WTC11 (cell line): Measurements from ENCODE around the gene FGFR2. TPM values are rescaled to one million over a fixed set of nuclear protein-coding genes. Genes with fewer than 3 reads are reported as not detected.

Source experiments
- ATAC-seq: fragments of 200-7000 bp; cut with Tn5 transposase; 2 replicates; pipeline ENCODE4 v1.10.0; 2021; ENCODE audit warnings: mild to moderate bottlenecking, moderate library complexity
- CTCF ChIA-PET: fragments of 300-600 bp; sonication (Branson Sonifier 250); formaldehyde crosslinking; loops from one replicate; lab custom pipeline; 2021; ENCODE audit warnings: antibody characterized with exemption; lab: Charles Lee
- POLR2A ChIA-PET: fragments of 350-600 bp; sonication (Branson Sonifier 250); formaldehyde crosslinking; loops from one replicate; lab custom pipeline; 2021; ENCODE audit warnings: antibody characterized with exemption; lab: Charles Lee
- DNase-seq: peaks from one replicate; pipeline ENCODE4 v3.0.0; 2021; ENCODE audit warnings: low spot score
- H3K27ac Mint-ChIP-seq: 2 replicates; pipeline ENCODE4 v1.8.0; 2021; ENCODE audit warnings: mixed read lengths
- H3K27me3 Mint-ChIP-seq: 2 replicates; pipeline ENCODE4 v1.8.0; 2021; ENCODE audit warnings: low read depth, mild to moderate bottlenecking, moderate library complexity, mixed read lengths
- H3K36me3 Mint-ChIP-seq: 2 replicates; pipeline ENCODE4 v1.8.0; 2021; ENCODE audit warnings: mixed read lengths
- H3K4me1 Mint-ChIP-seq: 2 replicates; pipeline ENCODE4 v1.8.0; 2022; ENCODE audit warnings: mixed read lengths
- H3K4me3 Mint-ChIP-seq: 2 replicates; pipeline ENCODE4 v1.8.0; 2021; ENCODE audit warnings: mild to moderate bottlenecking, moderate library complexity, mixed read lengths
- H3K9me3 Mint-ChIP-seq: 2 replicates; pipeline ENCODE4 v1.8.0; 2021; ENCODE audit warnings: mixed read lengths
- CBFB ChIP-seq: sonication (generic); formaldehyde crosslinking; IDR thresholded peaks from 2 replicates; pipeline ENCODE4 v1.8.1; 2022; ENCODE audit warnings: mild to moderate bottlenecking, low read depth, missing genetic modification reagents
- CREB1 ChIP-seq: sonication (generic); formaldehyde crosslinking; IDR thresholded peaks from 2 replicates; pipeline ENCODE4 v1.8.0; 2023; ENCODE audit warnings: mild to moderate bottlenecking, missing genetic modification reagents
- FOXJ3 ChIP-seq: sonication (generic); formaldehyde crosslinking; IDR thresholded peaks from 2 replicates; pipeline ENCODE4 v1.9.0; 2021; ENCODE audit warnings: missing genetic modification reagents, mild to moderate bottlenecking, borderline replicate concordance
- FOXP1 ChIP-seq: sonication (generic); formaldehyde crosslinking; IDR thresholded peaks from 2 replicates; pipeline ENCODE4 v1.8.0; 2022; ENCODE audit warnings: missing genetic modification reagents, mild to moderate bottlenecking, moderate library complexity, borderline replicate concordance
- JUN ChIP-seq: sonication (generic); formaldehyde crosslinking; IDR thresholded peaks from 2 replicates; pipeline ENCODE4 v1.8.0; 2023; ENCODE audit warnings: mild to moderate bottlenecking, missing genetic modification reagents
- MXD4 ChIP-seq: fragments of 250-450 bp; sonication (Bioruptor Pico); IDR thresholded peaks from 2 replicates; pipeline ENCODE4 v1.8.0; 2021; ENCODE audit warnings: mild to moderate bottlenecking, moderate library complexity, borderline replicate concordance
- MYBL2 ChIP-seq: sonication (generic); formaldehyde crosslinking; IDR thresholded peaks from 2 replicates; pipeline ENCODE4 v1.8.1; 2023; ENCODE audit warnings: mild to moderate bottlenecking, moderate library complexity, missing genetic modification reagents
- NFATC4 ChIP-seq: fragments of 250-450 bp; sonication (Bioruptor Pico); IDR thresholded peaks from 2 replicates; pipeline ENCODE4 v1.9.0; 2021; ENCODE audit warnings: mild to moderate bottlenecking
- NR2C2 ChIP-seq: sonication (generic); formaldehyde crosslinking; IDR thresholded peaks from 2 replicates; pipeline ENCODE4 v1.8.0; 2022; ENCODE audit warnings: mild to moderate bottlenecking, missing genetic modification reagents
- RORB ChIP-seq: fragments of 250-450 bp; sonication (Bioruptor Pico); IDR thresholded peaks from 2 replicates; pipeline ENCODE4 v1.9.0; 2021; ENCODE audit warnings: mild to moderate bottlenecking
- SP1 ChIP-seq: sonication (generic); formaldehyde crosslinking; conservative IDR thresholded peaks from 2 replicates; pipeline ENCODE4 v1.8.1; 2022; ENCODE audit warnings: missing genetic modification reagents
- ZNF121 ChIP-seq: sonication (generic); formaldehyde crosslinking; IDR thresholded peaks from 2 replicates; pipeline ENCODE4 v1.8.0; 2023; ENCODE audit warnings: missing genetic modification reagents
- ZNF219 ChIP-seq: sonication (generic); formaldehyde crosslinking; IDR thresholded peaks from 2 replicates; pipeline ENCODE4 v1.8.0; 2023; ENCODE audit warnings: missing genetic modification reagents, mild to moderate bottlenecking, borderline replicate concordance
- ZNF396 ChIP-seq: fragments of 250-450 bp; sonication (Bioruptor Pico); IDR thresholded peaks from 2 replicates; pipeline ENCODE4 v1.8.0; 2021; ENCODE audit warnings: mild to moderate bottlenecking, moderate library complexity, borderline replicate concordance
- ZNF416 ChIP-seq: fragments of 250-450 bp; sonication (Bioruptor Pico); IDR thresholded peaks from 2 replicates; pipeline ENCODE4 v1.9.0; 2021; ENCODE audit warnings: mild to moderate bottlenecking, inconsistent platforms
- ZNF671 ChIP-seq: fragments of 250-450 bp; sonication (Bioruptor Pico); IDR thresholded peaks from 2 replicates; pipeline ENCODE4 v1.8.0; 2021; ENCODE audit warnings: mild to moderate bottlenecking
- total RNA-seq: library from RNA; stranded (reverse); gene quantifications from 3 replicates; pipeline ENCODE4 v1.2.3, GENCODE V29; 2021
- TF ChIP-seq, protein P1 (sequence below): fragments of 250-450 bp; sonication (Bioruptor Pico); IDR thresholded peaks from 2 replicates; pipeline ENCODE4 v1.8.0; 2021; ENCODE audit warnings: mild to moderate bottlenecking
- TF ChIP-seq, protein P2 (sequence below): sonication (generic); formaldehyde crosslinking; IDR thresholded peaks from 2 replicates; pipeline ENCODE4 v1.8.0; 2023; ENCODE audit warnings: missing genetic modification reagents
- TF ChIP-seq, protein P3 (sequence below): sonication (generic); formaldehyde crosslinking; IDR thresholded peaks from 2 replicates; pipeline ENCODE4 v1.8.0; 2022; ENCODE audit warnings: mild to moderate bottlenecking, missing genetic modification reagents
- TF ChIP-seq, protein P4 (sequence below): sonication (generic); formaldehyde crosslinking; IDR thresholded peaks from 2 replicates; pipeline ENCODE4 v1.8.1; 2023; ENCODE audit warnings: mild to moderate bottlenecking, missing genetic modification reagents
- TF ChIP-seq, protein P5 (sequence below): fragments of 250-450 bp; sonication (Bioruptor Pico); IDR thresholded peaks from 2 replicates; pipeline ENCODE4 v1.9.0; 2021; ENCODE audit warnings: mild to moderate bottlenecking
- TF ChIP-seq, protein P6 (sequence below): sonication (generic); formaldehyde crosslinking; IDR thresholded peaks from 2 replicates; pipeline ENCODE4 v1.8.1; 2022; ENCODE audit warnings: low read depth, mild to moderate bottlenecking, moderate library complexity, missing genetic modification reagents, borderline replicate concordance

The FGFR2 gene
- total RNA-seq, 1 experiment from 2014 or later, result 95.0 TPM

DNA sequence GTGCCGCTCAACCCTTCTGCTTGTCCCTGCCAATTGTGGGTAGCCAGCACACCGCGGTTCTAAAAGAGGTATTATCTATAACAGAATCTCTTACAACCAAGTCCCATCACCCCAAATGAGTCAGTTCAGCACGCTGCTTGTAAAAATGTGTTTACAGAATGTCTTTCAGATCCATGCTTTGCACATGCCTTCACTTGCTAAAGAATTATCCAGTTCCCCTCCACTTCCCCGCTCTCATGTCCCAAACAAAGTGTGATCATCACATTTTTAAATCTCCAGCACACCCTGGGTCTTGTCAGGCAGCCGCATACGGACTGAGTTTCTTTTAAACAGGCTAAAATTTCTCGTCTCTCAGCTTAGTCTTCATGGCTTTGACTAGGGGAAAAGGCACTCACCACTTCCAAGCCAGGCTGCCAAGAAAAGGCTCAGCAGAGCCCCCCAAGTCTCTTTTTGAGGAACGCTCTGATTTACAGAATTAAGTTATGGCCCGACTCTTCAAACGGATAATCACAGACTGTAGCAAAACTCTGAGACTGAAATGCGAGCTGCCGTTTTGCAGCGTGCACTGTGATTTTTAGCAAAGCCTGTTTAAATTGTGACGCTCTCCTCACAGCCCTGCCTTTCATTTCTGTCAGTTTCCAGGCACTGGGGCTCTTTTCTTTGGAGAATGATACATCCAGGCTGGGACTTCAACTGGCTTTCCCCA, 29.8 kb upstream of the FGFR2 start:
- Mint-ChIP-seq H3K9me3 (no peaks in the 10 kb centered on the region), H3K27me3 (no peaks in the 10 kb centered on the region), H3K4me1 (peaks cover 13% of the 10 kb centered on the region), H3K4me3 (no peak overlapping the region), H3K27ac (no peak overlapping the region), H3K36me3 (no peaks in the 10 kb centered on the region)
- ATAC-seq (no peak), DNase-seq (no peak)
- TF ChIP-seq, protein P1, sequence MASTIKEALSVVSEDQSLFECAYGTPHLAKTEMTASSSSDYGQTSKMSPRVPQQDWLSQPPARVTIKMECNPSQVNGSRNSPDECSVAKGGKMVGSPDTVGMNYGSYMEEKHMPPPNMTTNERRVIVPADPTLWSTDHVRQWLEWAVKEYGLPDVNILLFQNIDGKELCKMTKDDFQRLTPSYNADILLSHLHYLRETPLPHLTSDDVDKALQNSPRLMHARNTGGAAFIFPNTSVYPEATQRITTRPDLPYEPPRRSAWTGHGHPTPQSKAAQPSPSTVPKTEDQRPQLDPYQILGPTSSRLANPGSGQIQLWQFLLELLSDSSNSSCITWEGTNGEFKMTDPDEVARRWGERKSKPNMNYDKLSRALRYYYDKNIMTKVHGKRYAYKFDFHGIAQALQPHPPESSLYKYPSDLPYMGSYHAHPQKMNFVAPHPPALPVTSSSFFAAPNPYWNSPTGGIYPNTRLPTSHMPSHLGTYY (CRISPR knock-in tag), result no peak
- TF ChIP-seq MXD4 (CRISPR knock-in tag), result no peak
- no peak for TF ChIP-seq CBFB
- TF ChIP-seq FOXJ3 (CRISPR knock-in tag), result no peak
- TF ChIP-seq, protein P2, sequence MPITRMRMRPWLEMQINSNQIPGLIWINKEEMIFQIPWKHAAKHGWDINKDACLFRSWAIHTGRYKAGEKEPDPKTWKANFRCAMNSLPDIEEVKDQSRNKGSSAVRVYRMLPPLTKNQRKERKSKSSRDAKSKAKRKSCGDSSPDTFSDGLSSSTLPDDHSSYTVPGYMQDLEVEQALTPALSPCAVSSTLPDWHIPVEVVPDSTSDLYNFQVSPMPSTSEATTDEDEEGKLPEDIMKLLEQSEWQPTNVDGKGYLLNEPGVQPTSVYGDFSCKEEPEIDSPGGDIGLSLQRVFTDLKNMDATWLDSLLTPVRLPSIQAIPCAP (CRISPR knock-in tag), result no peak
- no peak for TF ChIP-seq ZNF416 (CRISPR knock-in tag)
- TF ChIP-seq ZNF396 (CRISPR knock-in tag), result no peak
- no peak for TF ChIP-seq FOXP1 (CRISPR knock-in tag)
- no peak for TF ChIP-seq ZNF219 (CRISPR knock-in tag)
- TF ChIP-seq, protein P3, sequence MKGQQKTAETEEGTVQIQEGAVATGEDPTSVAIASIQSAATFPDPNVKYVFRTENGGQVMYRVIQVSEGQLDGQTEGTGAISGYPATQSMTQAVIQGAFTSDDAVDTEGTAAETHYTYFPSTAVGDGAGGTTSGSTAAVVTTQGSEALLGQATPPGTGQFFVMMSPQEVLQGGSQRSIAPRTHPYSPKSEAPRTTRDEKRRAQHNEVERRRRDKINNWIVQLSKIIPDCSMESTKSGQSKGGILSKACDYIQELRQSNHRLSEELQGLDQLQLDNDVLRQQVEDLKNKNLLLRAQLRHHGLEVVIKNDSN, result no peak
- no peak for TF ChIP-seq NFATC4 (CRISPR knock-in tag)
- TF ChIP-seq, protein P4, sequence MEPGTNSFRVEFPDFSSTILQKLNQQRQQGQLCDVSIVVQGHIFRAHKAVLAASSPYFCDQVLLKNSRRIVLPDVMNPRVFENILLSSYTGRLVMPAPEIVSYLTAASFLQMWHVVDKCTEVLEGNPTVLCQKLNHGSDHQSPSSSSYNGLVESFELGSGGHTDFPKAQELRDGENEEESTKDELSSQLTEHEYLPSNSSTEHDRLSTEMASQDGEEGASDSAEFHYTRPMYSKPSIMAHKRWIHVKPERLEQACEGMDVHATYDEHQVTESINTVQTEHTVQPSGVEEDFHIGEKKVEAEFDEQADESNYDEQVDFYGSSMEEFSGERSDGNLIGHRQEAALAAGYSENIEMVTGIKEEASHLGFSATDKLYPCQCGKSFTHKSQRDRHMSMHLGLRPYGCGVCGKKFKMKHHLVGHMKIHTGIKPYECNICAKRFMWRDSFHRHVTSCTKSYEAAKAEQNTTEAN, result no peak
- CTCF ChIA-PET, result interaction anchor here (1.7 kb wide), 1 partner anchor 35 kb away, joined by 5 read pairs; no protein-coding TSS in a partner anchor
- POLR2A ChIA-PET, result no interaction called here

DNA sequence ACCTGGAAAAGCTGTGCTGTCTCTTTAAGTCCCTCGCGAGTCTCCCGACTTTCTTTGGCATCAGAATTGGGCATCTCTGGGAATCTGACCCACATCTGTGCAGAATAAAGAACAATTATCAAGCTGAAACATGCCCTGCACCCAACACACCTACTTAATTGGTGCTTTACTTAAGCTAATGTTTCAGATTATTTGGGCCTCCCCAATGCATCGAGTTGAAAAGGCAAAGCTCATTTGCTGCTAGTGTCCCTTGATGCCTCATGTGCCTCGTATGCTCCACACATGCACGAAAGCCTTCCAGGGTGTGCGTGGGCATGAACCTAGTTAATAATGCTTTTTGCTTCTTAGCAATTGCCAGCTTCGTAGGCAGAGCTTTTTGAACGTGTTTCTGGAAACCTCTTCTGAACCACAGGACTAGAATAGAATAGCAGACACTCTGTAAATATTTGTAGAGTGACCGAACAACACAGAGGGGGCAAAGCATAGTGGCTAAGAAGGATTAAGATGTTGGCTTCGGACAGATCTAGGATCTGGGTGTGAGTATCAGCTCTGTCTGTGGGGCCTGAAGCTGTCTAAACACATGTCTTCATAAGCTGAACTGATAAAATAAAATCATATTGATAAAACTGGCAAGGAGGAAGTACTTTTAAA, 26.7 kb upstream of the FGFR2 start:
- H3K36me3 Mint-ChIP-seq, result no peaks in the 10 kb centered on the region
- no peaks in the 10 kb centered on the region for H3K9me3 Mint-ChIP-seq
- peaks cover 13% of the 10 kb centered on the region for H3K4me1 Mint-ChIP-seq
- no peak overlapping the region for H3K27ac Mint-ChIP-seq
- TF ChIP-seq, protein P5, sequence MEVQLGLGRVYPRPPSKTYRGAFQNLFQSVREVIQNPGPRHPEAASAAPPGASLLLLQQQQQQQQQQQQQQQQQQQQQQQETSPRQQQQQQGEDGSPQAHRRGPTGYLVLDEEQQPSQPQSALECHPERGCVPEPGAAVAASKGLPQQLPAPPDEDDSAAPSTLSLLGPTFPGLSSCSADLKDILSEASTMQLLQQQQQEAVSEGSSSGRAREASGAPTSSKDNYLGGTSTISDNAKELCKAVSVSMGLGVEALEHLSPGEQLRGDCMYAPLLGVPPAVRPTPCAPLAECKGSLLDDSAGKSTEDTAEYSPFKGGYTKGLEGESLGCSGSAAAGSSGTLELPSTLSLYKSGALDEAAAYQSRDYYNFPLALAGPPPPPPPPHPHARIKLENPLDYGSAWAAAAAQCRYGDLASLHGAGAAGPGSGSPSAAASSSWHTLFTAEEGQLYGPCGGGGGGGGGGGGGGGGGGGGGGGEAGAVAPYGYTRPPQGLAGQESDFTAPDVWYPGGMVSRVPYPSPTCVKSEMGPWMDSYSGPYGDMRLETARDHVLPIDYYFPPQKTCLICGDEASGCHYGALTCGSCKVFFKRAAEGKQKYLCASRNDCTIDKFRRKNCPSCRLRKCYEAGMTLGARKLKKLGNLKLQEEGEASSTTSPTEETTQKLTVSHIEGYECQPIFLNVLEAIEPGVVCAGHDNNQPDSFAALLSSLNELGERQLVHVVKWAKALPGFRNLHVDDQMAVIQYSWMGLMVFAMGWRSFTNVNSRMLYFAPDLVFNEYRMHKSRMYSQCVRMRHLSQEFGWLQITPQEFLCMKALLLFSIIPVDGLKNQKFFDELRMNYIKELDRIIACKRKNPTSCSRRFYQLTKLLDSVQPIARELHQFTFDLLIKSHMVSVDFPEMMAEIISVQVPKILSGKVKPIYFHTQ (CRISPR knock-in tag), result no peak
- TF ChIP-seq ZNF121 (CRISPR knock-in tag) (no peak), ZNF671 (CRISPR knock-in tag) (no peak), CREB1 (no peak), NFATC4 (CRISPR knock-in tag) (no peak), NR2C2 (no peak), ZNF416 (CRISPR knock-in tag) (no peak), JUN (CRISPR knock-in tag) (no peak), MYBL2 (CRISPR knock-in tag) (no peak), SP1 (CRISPR knock-in tag) (no peak), RORB (CRISPR knock-in tag) (no peak)
- TF ChIP-seq, protein P1 (CRISPR knock-in tag), result no peak
- TF ChIP-seq, protein P6, sequence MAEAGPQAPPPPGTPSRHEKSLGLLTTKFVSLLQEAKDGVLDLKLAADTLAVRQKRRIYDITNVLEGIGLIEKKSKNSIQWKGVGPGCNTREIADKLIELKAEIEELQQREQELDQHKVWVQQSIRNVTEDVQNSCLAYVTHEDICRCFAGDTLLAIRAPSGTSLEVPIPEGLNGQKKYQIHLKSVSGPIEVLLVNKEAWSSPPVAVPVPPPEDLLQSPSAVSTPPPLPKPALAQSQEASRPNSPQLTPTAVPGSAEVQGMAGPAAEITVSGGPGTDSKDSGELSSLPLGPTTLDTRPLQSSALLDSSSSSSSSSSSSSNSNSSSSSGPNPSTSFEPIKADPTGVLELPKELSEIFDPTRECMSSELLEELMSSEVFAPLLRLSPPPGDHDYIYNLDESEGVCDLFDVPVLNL, result no peak
- TF ChIP-seq, protein P3, result no peak
- TF ChIP-seq, protein P4, result no peak
- no peak for DNase-seq
- POLR2A ChIA-PET, result no interaction called here
- CTCF ChIA-PET, result interaction anchor here (1.8 kb wide), 1 partner anchor 38 kb away, joined by 7 read pairs; no protein-coding TSS in a partner anchor
- H3K27me3 Mint-ChIP-seq, result no peaks in the 10 kb centered on the region
- H3K4me3 Mint-ChIP-seq, result no peak overlapping the region
- ATAC-seq, result no peak
